OCI-LY3 (cell line): ENCODE results near the gene DNAJC8.

ENCODE experiments used
- H2AFZ ChIP-seq: fragments of 200-600, 300-600 bp; shearing (Covaris generic); 2 replicates; pipeline ENCODE4 v1.6.0; 2014; ENCODE audit warnings: antibody characterized with exemption, low read depth, low read length
- H3K27ac ChIP-seq: fragments of 200-600, 300-600 bp; sonication (generic); 2 replicates; pipeline ENCODE4 v1.5.1; 2014; ENCODE audit warnings: mild to moderate bottlenecking, low read length, moderate library complexity, mixed read lengths
- H3K27me3 ChIP-seq: fragments of 200-600, 300-600 bp; sonication (generic); 2 replicates; pipeline ENCODE4 v1.6.1; 2014; ENCODE audit warnings: low read depth, low read length, mixed read lengths
- H3K36me3 ChIP-seq: fragments of 200-600, 300-600 bp; sonication (generic); replicated peaks from 2 replicates; pipeline ENCODE3; 2014; ENCODE audit warnings: low read depth, low read length, mixed read lengths
- H3K4me1 ChIP-seq: fragments of 300-600, 200-600 bp; sonication (generic); 2 replicates; pipeline ENCODE4 v1.6.1; 2014; ENCODE audit warnings: low read length, mixed read lengths
- H3K4me2 ChIP-seq: fragments of 200-600, 300-600 bp; sonication (generic); 2 replicates; pipeline ENCODE4 v1.6.1; 2014; ENCODE audit warnings: low read length, mixed read lengths
- H3K4me3 ChIP-seq: fragments of 300-600, 200-600 bp; sonication (generic); 2 replicates; pipeline ENCODE4 v1.5.1; 2014; ENCODE audit warnings: antibody characterized with exemption, mild to moderate bottlenecking, low read length, moderate library complexity
- H3K79me2 ChIP-seq: fragments of 300-600, 200-600 bp; shearing (Covaris generic); 2 replicates; pipeline ENCODE4 v1.6.1; 2014; ENCODE audit warnings: mild to moderate bottlenecking, low read length, mixed read lengths
- H3K9ac ChIP-seq: fragments of 300-600, 200-600 bp; shearing (Covaris generic); 2 replicates; pipeline ENCODE4 v1.6.0; 2014; ENCODE audit warnings: mild to moderate bottlenecking, low read length, moderate library complexity
- H3K9me3 ChIP-seq: fragments of 200-600, 300-600 bp; shearing (Covaris generic); 2 replicates; pipeline ENCODE4 v1.6.1; 2014; ENCODE audit warnings: low read length, mixed read lengths; ENCODE audit not compliant: insufficient read depth
- H4K20me1 ChIP-seq: fragments of 200-600, 300-600 bp; sonication (generic); 2 replicates; pipeline ENCODE4 v1.6.1; 2016; ENCODE audit warnings: low read length, mixed read lengths; ENCODE audit not compliant: insufficient read depth
- CTCF ChIP-seq: fragments of 200-600, 300-600 bp; sonication (generic); IDR thresholded peaks from 2 replicates; pipeline ENCODE4 v1.5.1; 2014; ENCODE audit warnings: antibody characterized with exemption, low read length, low read depth
- EZH2phosphoT487 ChIP-seq: fragments of 200-600 bp; shearing (Covaris generic); IDR thresholded peaks from 2 replicates; pipeline ENCODE4 v1.6.1; 2018; ENCODE audit warnings: antibody characterized with exemption, mixed run types, low read depth

The DNAJC8 gene

DNA sequence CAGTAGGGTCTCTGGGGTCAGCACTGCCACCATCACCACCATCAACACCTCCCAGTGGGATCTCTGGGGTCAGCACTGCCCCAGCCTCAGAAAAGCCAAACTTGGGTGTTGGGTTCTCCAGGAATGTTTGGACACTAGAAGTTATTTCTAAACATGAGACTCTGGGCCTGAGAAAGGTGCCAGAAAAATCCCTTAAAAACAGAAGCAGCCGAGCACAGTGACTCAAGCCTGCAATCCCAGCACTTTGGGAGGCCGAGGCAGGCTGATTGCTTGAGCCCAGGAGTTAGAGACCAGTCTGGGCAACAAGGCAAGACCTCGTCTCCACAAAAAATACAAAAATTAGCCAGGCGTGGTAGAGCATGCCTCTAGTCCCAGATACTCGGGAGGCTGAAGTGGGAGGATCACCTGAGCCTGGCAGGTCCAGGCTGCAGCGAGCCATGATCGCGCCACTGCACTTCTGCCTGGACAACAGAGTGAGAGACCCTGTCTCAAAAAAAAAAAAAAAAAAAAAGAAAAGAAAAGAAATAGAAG is 56.8 kb downstream of the DNAJC8 start:
- H3K9ac ChIP-seq, result peak overlapping the region; percentile 22; the same call in 1 of the 2 replicates
- peak overlapping the region; percentile 96 for H3K4me2 ChIP-seq
- H3K36me3 ChIP-seq, result no peaks in the 10 kb centered on the region

GRCh38 chr1:28173980-28174297 is 58.9 kb downstream of the DNAJC8 start:
- Histone ChIP-seq H3K27ac (no peak overlapping the region), H2AFZ (no peak overlapping the region), H3K36me3 (no peaks in the 10 kb centered on the region), H3K9ac (no peak overlapping the region), H3K4me1 (peaks cover 64% of the 10 kb centered on the region), H3K79me2 (no peaks in the 10 kb centered on the region), H3K27me3 (peaks cover 18% of the 10 kb centered on the region), H4K20me1 (no peaks in the 10 kb centered on the region), H3K4me2 (no peak overlapping the region), H3K4me3 (no peak overlapping the region), H3K9me3 (no peaks in the 10 kb centered on the region)
- no peak for TF ChIP-seq CTCF
- no peak for TF ChIP-seq EZH2phosphoT487

More for the DNA sequence above, 56.8 kb downstream of the DNAJC8 start:
- TF ChIP-seq CTCF (no peak), EZH2phosphoT487 (no peak)
- H3K27ac ChIP-seq, result no peak overlapping the region
- H3K27me3 ChIP-seq, result peaks cover 18% of the 10 kb centered on the region
- no peaks in the 10 kb centered on the region for H3K9me3 ChIP-seq
- H3K4me3 ChIP-seq, result peak overlapping the region; percentile 65
- H3K4me1 ChIP-seq, result peaks cover 58% of the 10 kb centered on the region
- H3K79me2 ChIP-seq, result no peaks in the 10 kb centered on the region
- no peaks in the 10 kb centered on the region for H4K20me1 ChIP-seq
- no peak overlapping the region for H2AFZ ChIP-seq

DNA sequence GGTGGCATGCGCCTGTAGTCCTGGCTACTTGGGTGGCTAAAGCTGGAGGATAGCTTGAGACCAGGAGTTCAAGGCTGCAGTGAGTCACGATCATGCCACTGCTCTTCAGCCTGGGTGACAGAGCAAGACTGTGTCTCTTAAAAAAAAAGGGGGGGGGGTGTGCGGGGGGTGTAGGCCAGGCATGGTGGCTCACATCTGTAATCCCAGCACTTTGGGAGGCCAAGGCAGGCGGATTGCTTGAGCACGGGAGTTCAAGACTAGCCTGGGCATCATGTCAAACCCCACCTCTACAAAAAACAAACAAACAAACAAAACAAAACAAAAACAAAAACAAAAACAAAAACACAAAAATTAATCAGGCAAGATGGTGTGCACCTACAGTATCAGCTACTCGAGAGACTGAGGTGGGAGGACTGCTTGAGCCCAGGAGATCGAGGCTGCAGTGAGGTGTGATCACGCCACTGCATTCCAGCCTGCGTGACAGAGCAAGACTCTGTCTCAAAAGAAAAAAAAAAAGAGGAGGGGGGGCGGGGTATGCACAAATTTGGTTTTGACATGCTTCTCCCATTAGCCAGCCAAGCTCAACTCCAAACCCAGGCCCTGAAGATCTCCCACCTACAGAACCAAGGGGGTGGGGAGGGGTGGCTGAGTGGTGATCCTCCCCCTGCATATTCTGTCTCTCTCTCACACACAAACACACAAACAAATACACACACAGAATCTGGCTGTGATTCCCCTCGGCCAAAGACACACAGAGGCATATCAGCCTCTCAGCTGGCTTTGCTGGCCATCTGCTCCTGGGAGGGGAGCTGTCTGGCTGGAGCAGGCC is 59.5 kb downstream of the DNAJC8 start:
- Histone ChIP-seq H3K9ac (no peak overlapping the region), H3K9me3 (no peaks in the 10 kb centered on the region), H2AFZ (no peak overlapping the region), H3K4me3 (no peak overlapping the region), H4K20me1 (no peaks in the 10 kb centered on the region), H3K4me2 (peak overlapping the region; percentile 48), H3K36me3 (no peaks in the 10 kb centered on the region), H3K27me3 (peaks cover 18% of the 10 kb centered on the region), H3K4me1 (peaks cover 65% of the 10 kb centered on the region), H3K27ac (no peak overlapping the region), H3K79me2 (no peaks in the 10 kb centered on the region)
- TF ChIP-seq CTCF (no peak), EZH2phosphoT487 (no peak)

GRCh38 chr1:28172713-28173150 is 60.1 kb downstream of the DNAJC8 start:
- Histone ChIP-seq H3K9me3 (no peaks in the 10 kb centered on the region), H3K27ac (peak overlapping the region; percentile 37; the same call in 1 of the 2 replicates), H3K4me1 (peaks cover 65% of the 10 kb centered on the region), H3K79me2 (no peaks in the 10 kb centered on the region), H3K27me3 (peaks cover 18% of the 10 kb centered on the region), H3K9ac (no peak overlapping the region), H3K4me3 (peak overlapping the region; percentile 46), H3K36me3 (no peaks in the 10 kb centered on the region), H2AFZ (no peak overlapping the region), H4K20me1 (no peaks in the 10 kb centered on the region), H3K4me2 (peak overlapping the region; percentile 48)
- TF ChIP-seq CTCF, result no peak
- no peak for TF ChIP-seq EZH2phosphoT487
